Right atrium auricular region (tissue), 2 donors: ENCODE measurements around the gene CREB3L2. TPM values are rescaled to one million over a fixed set of nuclear protein-coding genes. Genes with fewer than 3 reads are reported as not detected.

Experiments
- DNase-seq: peaks from one replicate; pipeline ENCODE4 v3.0.0-alpha.2; 2019; ENCODE audit warnings: low spot score
- H3K27ac ChIP-seq, 2 donors: fragments of 200-600 bp; sonication (generic); 1 replicate in 1 of 2; 2 replicates in 1 of 2; pipeline ENCODE4 v1.5.1; 2016 to 2019
- H3K27me3 ChIP-seq, 2 donors: fragments of 200-600 bp; sonication (generic); one replicate each; pipeline versions ENCODE4 v1.5.1 to v1.6.0; 2017 to 2019
- H3K36me3 ChIP-seq: fragments of 200-600 bp; sonication (generic); one replicate; pipeline ENCODE4 v1.5.1; 2016
- H3K4me1 ChIP-seq, 2 donors: fragments of 200-600 bp; sonication (generic); one replicate each; pipeline versions ENCODE4 v1.5.1 to v1.6.0; 2017 to 2019
- H3K4me3 ChIP-seq, 2 donors: fragments of 200-600 bp; sonication (generic); 1 replicate in 1 of 2; 2 replicates in 1 of 2; pipeline ENCODE4 v1.5.1; 2017 to 2019; ENCODE audit warnings: mild to moderate bottlenecking in 1 of 2, moderate library complexity in 1 of 2
- H3K9me3 ChIP-seq, 2 donors: fragments of 200-600 bp; sonication (generic); one replicate each; pipeline ENCODE4 v1.5.1; 2019
- CTCF ChIP-seq, 2 donors: fragments of 200-600 bp; sonication (generic); IDR thresholded peaks; one replicate each; pipeline ENCODE4 v1.5.1; 2019; ENCODE audit warnings: antibody characterized with exemption in 2 of 2
- total RNA-seq, 2 donors: library from RNA; depleted of rRNA; stranded (reverse); fragments of >200 nt; gene quantifications; one replicate each; pipeline ENCODE4 v1.1.0, GENCODE V29; 2016

The CREB3L2 gene
- total RNA-seq, 2 donors from 2014 or later, result 25.6 to 39.6 TPM

DNA sequence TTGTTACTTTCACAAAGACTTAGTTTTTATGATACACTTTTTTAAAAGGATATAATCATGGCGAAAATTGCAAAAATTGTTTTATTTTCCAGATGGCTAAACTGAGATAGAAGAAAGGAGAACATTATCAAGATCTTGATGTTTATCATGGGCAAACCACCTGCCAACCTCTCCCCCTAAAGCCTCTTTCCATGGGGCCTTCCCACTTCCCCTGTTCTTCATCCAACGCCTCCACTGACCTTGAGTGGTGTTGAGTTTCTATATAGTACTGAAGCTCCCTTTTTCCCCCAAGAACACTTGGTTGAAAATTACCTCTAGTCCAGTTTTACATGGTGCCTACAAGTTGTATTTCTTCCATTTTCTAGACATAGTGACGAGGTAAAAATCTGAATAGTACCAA, 5.0 kb downstream of the CREB3L2 start:
- H3K4me1 ChIP-seq, result peaks cover 0 to 80% of the 10 kb centered on the region in 2 donors
- TF ChIP-seq CTCF (IDR thresholded peaks at IDR 0.05), result no peak
- no peaks in the 10 kb centered on the region for H3K27me3 ChIP-seq
- peak overlapping the region; percentile 93 to 98 for H3K27ac ChIP-seq
- no peak overlapping the region for H3K4me3 ChIP-seq
- no peaks in the 10 kb centered on the region for H3K9me3 ChIP-seq
- H3K36me3 ChIP-seq, result no peaks in the 10 kb centered on the region
- DNase-seq, result no peak

DNA sequence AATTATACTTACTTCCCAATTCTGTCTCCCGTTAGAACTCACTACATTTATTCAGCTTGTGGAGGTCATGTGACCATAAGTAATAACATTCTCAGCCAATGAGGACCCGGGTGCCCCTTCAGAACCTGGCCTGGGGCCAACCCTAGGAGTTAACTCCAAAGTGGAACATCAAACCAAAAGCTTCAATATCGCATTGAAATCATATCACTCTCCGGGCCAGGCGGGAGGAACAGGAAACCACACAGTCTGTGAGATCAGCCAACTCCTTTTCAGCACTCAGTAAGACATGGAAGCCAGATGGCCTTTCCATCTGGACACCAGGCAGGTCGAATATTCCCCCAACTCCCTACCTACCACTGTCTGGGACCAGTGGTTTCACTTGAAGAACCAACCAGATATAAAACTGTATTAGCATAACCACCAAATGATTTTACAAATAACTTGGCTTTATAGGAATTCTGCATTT, 5.5 kb downstream of the CREB3L2 start:
- Histone ChIP-seq H3K9me3 (no peaks in the 10 kb centered on the region), H3K4me3 (no peak overlapping the region), H3K27ac (peak overlapping the region; percentile 93 to 98), H3K36me3 (no peaks in the 10 kb centered on the region), H3K4me1 (peaks cover 0 to 85% of the 10 kb centered on the region in 2 donors), H3K27me3 (no peaks in the 10 kb centered on the region)
- peak; percentile 80 for DNase-seq
- no peak for TF ChIP-seq CTCF (IDR thresholded peaks at IDR 0.05)

DNA sequence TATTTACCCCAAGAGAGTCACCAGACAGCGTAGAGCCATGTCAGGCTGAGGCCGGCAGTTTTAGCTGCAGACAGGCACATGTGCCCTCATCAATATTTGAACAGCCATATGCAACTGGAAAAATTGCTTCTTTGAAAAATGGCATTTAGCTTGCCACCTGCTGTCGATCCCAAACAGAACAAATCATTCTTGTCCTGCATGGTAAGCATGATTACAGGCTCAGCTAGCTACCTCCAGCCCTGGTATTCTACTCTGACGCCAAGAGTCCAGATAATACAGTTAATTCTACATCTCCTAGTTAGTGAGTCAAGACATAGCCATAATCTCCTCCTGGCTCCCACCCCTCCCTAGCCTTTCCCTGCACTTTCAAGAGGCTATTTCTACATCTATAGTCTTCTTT, 7.7 kb downstream of the CREB3L2 start:
- no peaks in the 10 kb centered on the region for H3K9me3 ChIP-seq

GRCh38 chr7:137993395-137993743, 8.5 kb downstream of the CREB3L2 start:
- no peaks in the 10 kb centered on the region for H3K27me3 ChIP-seq
- H3K36me3 ChIP-seq, result no peaks in the 10 kb centered on the region
- H3K4me3 ChIP-seq, result no peak overlapping the region
- no peaks in the 10 kb centered on the region for H3K9me3 ChIP-seq
- peaks cover 0 to 98% of the 10 kb centered on the region in 2 donors for H3K4me1 ChIP-seq
- H3K27ac ChIP-seq, result peak overlapping the region; percentile 72 to 84
- no peak for DNase-seq
- no peak for TF ChIP-seq CTCF (IDR thresholded peaks at IDR 0.05)

More for the DNA sequence above, 7.7 kb downstream of the CREB3L2 start:
- peak overlapping the region; percentile 72 to 84 for H3K27ac ChIP-seq
- no peak for DNase-seq
- H3K4me3 ChIP-seq, result no peak overlapping the region
- TF ChIP-seq CTCF (IDR thresholded peaks at IDR 0.05), result no peak
- no peaks in the 10 kb centered on the region for H3K27me3 ChIP-seq
- no peaks in the 10 kb centered on the region for H3K36me3 ChIP-seq
- peaks cover 0 to 98% of the 10 kb centered on the region in 2 donors for H3K4me1 ChIP-seq

GRCh38 chr7:137992550-137993394, 9.1 kb downstream of the CREB3L2 start:
- Histone ChIP-seq H3K27me3 (no peaks in the 10 kb centered on the region), H3K4me3 (no peak overlapping the region), H3K4me1 (peaks cover 0 to 98% of the 10 kb centered on the region in 2 donors), H3K36me3 (no peaks in the 10 kb centered on the region), H3K9me3 (no peaks in the 10 kb centered on the region), H3K27ac (peak overlapping the region; percentile 72 to 84)
- DNase-seq, result peak; percentile 88
- no peak for TF ChIP-seq CTCF (IDR thresholded peaks at IDR 0.05)
